Activated naive CD8-positive, alpha-beta T cell treated with anti-CD3 and anti-CD28 coated beads for 36 hours (primary cell): ENCODE measurements around the gene CTNND2. TPM values are rescaled to one million over a fixed set of nuclear protein-coding genes. Genes with fewer than 3 reads are reported as not detected.

Source experiments
- DNase-seq: peaks from one replicate; pipeline ENCODE4 v3.0.0; 2021
- H3K27ac Mint-ChIP-seq: one replicate; pipeline ENCODE4 v1.8.0; 2022; ENCODE audit warnings: mild to moderate bottlenecking, moderate library complexity, mixed read lengths
- H3K27me3 Mint-ChIP-seq: one replicate; pipeline ENCODE4 v1.8.0; 2022; ENCODE audit warnings: mild to moderate bottlenecking, mixed read lengths
- H3K36me3 Mint-ChIP-seq: one replicate; pipeline ENCODE4 v1.8.0; 2021; ENCODE audit warnings: mild to moderate bottlenecking, mixed read lengths
- H3K4me1 Mint-ChIP-seq: one replicate; pipeline ENCODE4 v1.8.0; 2021; ENCODE audit warnings: mixed read lengths
- H3K4me3 Mint-ChIP-seq: one replicate; pipeline ENCODE4 v1.8.0; 2022; ENCODE audit warnings: mild to moderate bottlenecking, moderate library complexity, mixed read lengths
- H3K9me3 Mint-ChIP-seq: one replicate; pipeline ENCODE4 v1.8.0; 2022; ENCODE audit warnings: mixed read lengths
- total RNA-seq, 2 experiments: library from RNA; stranded (reverse); gene quantifications; one replicate each; pipeline ENCODE4 v1.2.3, GENCODE V29; 2021

The CTNND2 gene
- total RNA-seq, 2 experiments from 2014 or later: not detected

GRCh38 chr5:11046160-11046559 is 858.1 kb downstream of the CTNND2 start:
- H3K36me3 Mint-ChIP-seq: no peaks in the 10 kb centered on the region
- H3K9me3 Mint-ChIP-seq: no peaks in the 10 kb centered on the region
- peaks cover 3% of the 10 kb centered on the region for H3K27me3 Mint-ChIP-seq
- no peak overlapping the region for H3K27ac Mint-ChIP-seq
- no peak overlapping the region for H3K4me3 Mint-ChIP-seq
- no peaks in the 10 kb centered on the region for H3K4me1 Mint-ChIP-seq
- DNase-seq: no peak

- Mint-ChIP-seq H3K27me3 (peaks cover 3% of the 10 kb centered on the region), H3K9me3 (no peaks in the 10 kb centered on the region), H3K27ac (no peak overlapping the region), H3K36me3 (no peaks in the 10 kb centered on the region), H3K4me1 (no peaks in the 10 kb centered on the region), H3K4me3 (no peak overlapping the region)
- DNase-seq: no peak
Measured at GRCh38 chr5:11045411-11045810, 858.8 kb downstream of the CTNND2 start.

DNA sequence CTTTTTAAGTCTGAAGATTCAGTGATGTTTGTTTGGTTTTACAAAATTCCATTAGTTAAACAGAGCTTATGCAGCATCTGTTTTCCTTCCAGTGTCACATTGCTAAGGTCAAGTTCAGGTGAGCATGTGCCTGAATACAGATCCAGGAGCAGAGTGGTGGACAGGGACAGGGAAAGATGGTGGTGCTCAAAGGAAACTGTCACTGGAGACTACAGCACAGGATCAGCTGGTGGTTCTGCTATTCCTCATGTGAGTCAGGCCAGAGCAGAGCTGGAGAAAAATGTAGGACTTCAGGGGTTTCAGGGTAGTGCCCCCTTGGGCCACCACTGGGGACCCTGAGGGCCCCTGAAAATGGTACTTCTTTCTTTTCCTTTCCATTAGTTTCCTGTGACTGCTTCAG is 859.7 kb downstream of the CTNND2 start:
- no peak for DNase-seq
- no peaks in the 10 kb centered on the region for H3K9me3 Mint-ChIP-seq
- no peak overlapping the region for H3K27ac Mint-ChIP-seq
- H3K36me3 Mint-ChIP-seq: no peaks in the 10 kb centered on the region
- peaks cover 3% of the 10 kb centered on the region for H3K27me3 Mint-ChIP-seq
- H3K4me3 Mint-ChIP-seq: no peak overlapping the region
- no peaks in the 10 kb centered on the region for H3K4me1 Mint-ChIP-seq

- H3K27me3 Mint-ChIP-seq: peaks cover 7% of the 10 kb centered on the region
- no peaks in the 10 kb centered on the region for H3K9me3 Mint-ChIP-seq
- DNase-seq: no peak
- no peaks in the 10 kb centered on the region for H3K36me3 Mint-ChIP-seq
- H3K27ac Mint-ChIP-seq: no peak overlapping the region
- H3K4me3 Mint-ChIP-seq: no peak overlapping the region
- H3K4me1 Mint-ChIP-seq: no peaks in the 10 kb centered on the region
Measured at GRCh38 chr5:11043881-11044280, 860.4 kb downstream of the CTNND2 start.

GRCh38 chr5:11040345-11040744 is 863.9 kb downstream of the CTNND2 start:
- Mint-ChIP-seq H3K9me3 (no peaks in the 10 kb centered on the region), H3K4me3 (no peak overlapping the region), H3K4me1 (no peaks in the 10 kb centered on the region), H3K36me3 (no peaks in the 10 kb centered on the region), H3K27me3 (peaks cover 7% of the 10 kb centered on the region), H3K27ac (no peak overlapping the region)
- DNase-seq: no peak

DNA sequence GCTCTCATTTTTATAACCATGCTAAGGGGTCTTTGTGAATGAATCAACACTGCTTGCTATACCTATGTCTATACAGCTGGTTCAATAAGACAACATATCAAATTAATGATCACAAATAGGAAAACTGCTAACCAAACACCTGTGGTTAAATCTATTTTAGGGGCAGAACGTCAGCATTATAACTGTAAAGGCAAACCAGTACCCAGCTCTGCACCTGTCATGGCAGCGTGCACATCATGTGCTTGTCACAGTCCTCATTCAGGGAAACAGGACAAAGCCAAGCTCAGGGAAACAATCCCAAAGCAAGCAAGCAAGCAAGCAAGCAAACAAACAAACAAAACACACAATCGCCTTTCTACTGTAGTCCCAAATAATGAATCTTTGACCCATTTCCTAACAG is 865.5 kb downstream of the CTNND2 start:
- Mint-ChIP-seq H3K9me3 (no peaks in the 10 kb centered on the region), H3K36me3 (no peaks in the 10 kb centered on the region), H3K4me3 (no peak overlapping the region), H3K27ac (no peak overlapping the region), H3K4me1 (no peaks in the 10 kb centered on the region), H3K27me3 (peaks cover 7% of the 10 kb centered on the region)
- DNase-seq: no peak

GRCh38 chr5:11037941-11038340 is 866.3 kb downstream of the CTNND2 start:
- Mint-ChIP-seq H3K36me3 (no peaks in the 10 kb centered on the region), H3K4me1 (no peaks in the 10 kb centered on the region), H3K9me3 (no peaks in the 10 kb centered on the region), H3K4me3 (no peak overlapping the region), H3K27ac (no peak overlapping the region), H3K27me3 (peaks cover 4% of the 10 kb centered on the region)
- no peak for DNase-seq

- no peak for DNase-seq
- H3K36me3 Mint-ChIP-seq: no peaks in the 10 kb centered on the region
- H3K9me3 Mint-ChIP-seq: peaks cover under 1% of the 10 kb centered on the region
- peaks cover 4% of the 10 kb centered on the region for H3K27me3 Mint-ChIP-seq
- H3K4me1 Mint-ChIP-seq: no peaks in the 10 kb centered on the region
- no peak overlapping the region for H3K4me3 Mint-ChIP-seq
- H3K27ac Mint-ChIP-seq: no peak overlapping the region
Measured at GRCh38 chr5:11037080-11037479, 867.2 kb downstream of the CTNND2 start.

GRCh38 chr5:11030671-11031070 is 873.6 kb downstream of the CTNND2 start:
- no peaks in the 10 kb centered on the region for H3K4me1 Mint-ChIP-seq
- H3K27ac Mint-ChIP-seq: peak overlapping the region; percentile 6
- peaks cover 15% of the 10 kb centered on the region for H3K9me3 Mint-ChIP-seq
- no peaks in the 10 kb centered on the region for H3K27me3 Mint-ChIP-seq
- H3K4me3 Mint-ChIP-seq: no peak overlapping the region
- no peak for DNase-seq
- H3K36me3 Mint-ChIP-seq: no peaks in the 10 kb centered on the region

DNA sequence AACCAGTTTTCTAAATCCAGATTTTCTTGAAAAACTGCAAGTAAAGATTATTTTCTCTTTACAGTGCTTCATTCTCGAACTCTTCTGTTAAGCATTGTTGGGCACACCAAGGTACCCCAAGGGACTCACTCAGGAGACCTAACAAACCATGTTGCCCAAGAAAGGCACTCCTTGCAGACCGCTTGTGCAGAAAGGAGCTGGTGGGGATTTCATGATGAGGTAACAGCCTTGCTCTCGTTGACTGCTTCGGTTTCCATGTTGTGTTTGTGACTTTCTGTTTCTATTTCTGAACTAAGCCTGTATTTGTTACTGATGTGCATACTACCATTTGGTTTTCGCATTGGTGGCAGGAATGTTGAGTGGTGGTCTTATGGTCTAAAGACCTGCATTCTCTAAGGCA is 876.6 kb downstream of the CTNND2 start:
- peaks cover 15% of the 10 kb centered on the region for H3K9me3 Mint-ChIP-seq
- H3K4me1 Mint-ChIP-seq: no peaks in the 10 kb centered on the region
- H3K4me3 Mint-ChIP-seq: no peak overlapping the region
- peaks cover 2% of the 10 kb centered on the region for H3K27me3 Mint-ChIP-seq
- H3K27ac Mint-ChIP-seq: no peak overlapping the region
- DNase-seq: no peak
- no peaks in the 10 kb centered on the region for H3K36me3 Mint-ChIP-seq

DNA sequence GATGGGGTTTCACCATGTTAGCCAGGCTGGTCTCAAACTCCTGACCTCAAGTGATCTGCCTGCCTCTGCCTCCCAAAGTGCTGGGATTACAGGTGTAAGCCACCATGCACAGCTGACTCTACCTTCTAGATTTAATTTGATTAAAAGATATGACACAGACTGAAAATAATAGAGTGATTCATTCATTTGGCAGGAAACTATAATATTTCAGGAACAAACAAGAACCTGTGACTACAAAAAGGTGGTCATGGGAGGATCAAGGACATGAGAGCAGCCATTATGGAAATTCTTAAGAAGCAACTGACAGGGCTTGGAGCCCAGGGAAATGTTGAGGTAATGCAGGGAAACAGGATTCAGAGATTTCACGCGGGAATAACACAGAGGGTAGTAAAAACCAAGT is 877.7 kb downstream of the CTNND2 start:
- Mint-ChIP-seq H3K4me1 (no peaks in the 10 kb centered on the region), H3K36me3 (no peaks in the 10 kb centered on the region), H3K9me3 (peaks cover 13% of the 10 kb centered on the region), H3K27ac (no peak overlapping the region), H3K27me3 (peaks cover 3% of the 10 kb centered on the region), H3K4me3 (no peak overlapping the region)
- DNase-seq: no peak

DNA sequence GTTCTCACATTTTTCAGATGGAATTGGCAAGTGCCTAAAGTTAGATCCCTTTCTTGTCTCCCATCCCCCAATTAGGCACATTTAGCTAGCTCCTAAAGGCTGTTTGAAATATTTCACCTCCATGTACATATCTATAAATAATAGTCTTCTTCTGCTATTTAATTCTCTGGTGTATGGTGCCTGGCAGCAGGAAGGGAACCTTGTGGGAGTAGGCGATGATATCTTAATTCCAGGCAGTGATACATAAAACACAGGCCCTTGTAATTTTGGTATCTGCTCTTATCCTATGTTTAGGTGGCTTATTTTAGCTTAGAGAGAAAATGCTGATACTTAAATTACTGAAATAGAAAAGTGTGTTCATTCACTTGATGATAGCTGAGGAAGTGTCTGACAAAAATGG is 880.3 kb downstream of the CTNND2 start:
- no peak overlapping the region for H3K4me3 Mint-ChIP-seq
- no peak for DNase-seq
- H3K36me3 Mint-ChIP-seq: no peaks in the 10 kb centered on the region
- H3K9me3 Mint-ChIP-seq: no peaks in the 10 kb centered on the region
- peaks cover 3% of the 10 kb centered on the region for H3K27me3 Mint-ChIP-seq
- H3K27ac Mint-ChIP-seq: no peak overlapping the region
- H3K4me1 Mint-ChIP-seq: no peaks in the 10 kb centered on the region

DNA sequence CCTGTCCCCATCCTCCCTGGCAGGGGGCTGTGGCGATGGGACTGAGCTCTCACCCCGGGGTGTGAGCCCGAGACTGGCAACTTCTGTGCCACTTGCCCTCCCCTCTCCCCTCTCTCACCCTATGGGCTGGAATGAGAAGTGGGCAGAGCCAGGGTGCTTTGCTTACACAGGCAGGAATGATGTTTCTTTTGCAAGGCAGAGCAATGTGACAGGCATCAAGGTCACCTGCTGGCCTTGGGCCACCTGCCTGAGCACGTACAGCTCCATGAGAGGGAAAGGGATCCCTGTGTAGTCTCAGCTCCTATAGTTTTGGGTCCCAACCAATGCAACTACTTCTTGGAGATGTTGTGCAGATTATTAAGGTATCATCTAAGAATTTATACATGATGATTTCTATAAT is 890.5 kb downstream of the CTNND2 start:
- H3K27me3 Mint-ChIP-seq: no peaks in the 10 kb centered on the region
- H3K27ac Mint-ChIP-seq: no peak overlapping the region
- no peak overlapping the region for H3K4me3 Mint-ChIP-seq
- H3K9me3 Mint-ChIP-seq: no peaks in the 10 kb centered on the region
- H3K36me3 Mint-ChIP-seq: no peaks in the 10 kb centered on the region
- no peak for DNase-seq
- no peaks in the 10 kb centered on the region for H3K4me1 Mint-ChIP-seq

DNA sequence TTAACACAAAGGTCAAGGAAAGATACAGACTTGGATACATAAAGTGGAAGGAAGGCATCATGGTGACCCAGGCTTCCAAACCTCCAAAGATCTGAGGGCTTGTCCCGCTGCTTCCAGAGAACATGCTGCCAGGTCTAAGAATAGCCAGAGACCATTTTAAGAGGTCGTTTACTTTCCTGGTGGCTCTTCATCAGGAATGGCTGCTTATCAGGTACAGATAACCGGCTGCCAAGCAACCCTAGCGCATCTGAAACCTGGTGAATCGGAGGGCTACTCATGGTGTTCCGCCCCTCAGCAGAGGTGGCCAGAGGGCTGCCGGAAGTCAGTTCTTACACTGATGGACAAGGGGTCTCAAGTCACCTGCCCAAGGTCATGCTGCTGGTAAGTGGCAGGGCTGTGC is 892.0 kb downstream of the CTNND2 start:
- Mint-ChIP-seq H3K27me3 (no peaks in the 10 kb centered on the region), H3K9me3 (no peaks in the 10 kb centered on the region), H3K4me1 (no peaks in the 10 kb centered on the region), H3K4me3 (no peak overlapping the region), H3K27ac (no peak overlapping the region), H3K36me3 (no peaks in the 10 kb centered on the region)
- no peak for DNase-seq

DNA sequence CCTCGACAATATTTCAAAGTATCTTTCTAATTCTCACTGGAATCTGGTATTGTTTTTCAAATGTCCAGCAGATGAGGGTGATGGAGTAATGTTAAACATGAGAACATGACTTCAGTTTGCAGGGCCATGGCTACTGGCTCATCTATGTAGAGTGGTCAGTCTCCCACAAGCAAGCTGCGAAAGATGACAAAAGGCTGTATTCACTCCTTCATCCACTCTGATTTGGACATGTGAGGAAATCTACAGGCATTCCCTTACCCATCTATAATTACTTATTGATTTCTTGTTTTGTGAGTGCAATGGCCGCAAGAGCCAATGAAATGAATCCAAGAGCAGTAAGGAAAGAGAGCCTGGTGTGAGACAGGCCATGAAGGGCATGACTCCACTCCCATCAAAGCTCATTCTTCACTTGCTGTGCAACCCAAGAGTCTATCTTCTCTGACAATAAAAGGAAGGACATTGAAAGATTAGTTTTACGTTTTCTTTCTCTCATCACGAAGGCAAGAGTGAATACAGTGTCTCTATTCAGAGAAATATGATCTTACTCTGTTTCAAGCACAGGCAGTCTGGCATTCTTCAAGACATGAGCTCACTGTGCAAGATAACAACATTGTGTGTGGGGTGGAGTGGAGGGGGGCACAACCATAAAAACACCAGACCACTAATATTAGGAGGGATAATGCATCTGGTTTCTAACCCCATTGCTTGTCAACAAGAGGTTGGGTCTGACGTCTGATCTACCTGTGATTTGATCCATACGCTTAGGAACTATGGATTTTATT is 893.6 kb downstream of the CTNND2 start:
- H3K4me1 Mint-ChIP-seq: no peaks in the 10 kb centered on the region
- no peak overlapping the region for H3K4me3 Mint-ChIP-seq
- H3K9me3 Mint-ChIP-seq: no peaks in the 10 kb centered on the region
- DNase-seq: no peak
- no peak overlapping the region for H3K27ac Mint-ChIP-seq
- no peaks in the 10 kb centered on the region for H3K27me3 Mint-ChIP-seq
- no peaks in the 10 kb centered on the region for H3K36me3 Mint-ChIP-seq

- H3K4me1 Mint-ChIP-seq: no peaks in the 10 kb centered on the region
- H3K36me3 Mint-ChIP-seq: no peaks in the 10 kb centered on the region
- no peak overlapping the region for H3K4me3 Mint-ChIP-seq
- no peaks in the 10 kb centered on the region for H3K9me3 Mint-ChIP-seq
- no peak for DNase-seq
- no peaks in the 10 kb centered on the region for H3K27me3 Mint-ChIP-seq
- no peak overlapping the region for H3K27ac Mint-ChIP-seq
Measured at GRCh38 chr5:11009576-11009975, 894.7 kb downstream of the CTNND2 start.
